ENCODE measurements around the gene DHCR7. TPM values are rescaled to one million over a fixed set of nuclear protein-coding genes. Genes with fewer than 3 reads are reported as not detected.

DHCR7 gene
- total and polyA plus RNA-seq, 2 experiments from 2014 or later: 84.0 to 166 TPM

DNA sequence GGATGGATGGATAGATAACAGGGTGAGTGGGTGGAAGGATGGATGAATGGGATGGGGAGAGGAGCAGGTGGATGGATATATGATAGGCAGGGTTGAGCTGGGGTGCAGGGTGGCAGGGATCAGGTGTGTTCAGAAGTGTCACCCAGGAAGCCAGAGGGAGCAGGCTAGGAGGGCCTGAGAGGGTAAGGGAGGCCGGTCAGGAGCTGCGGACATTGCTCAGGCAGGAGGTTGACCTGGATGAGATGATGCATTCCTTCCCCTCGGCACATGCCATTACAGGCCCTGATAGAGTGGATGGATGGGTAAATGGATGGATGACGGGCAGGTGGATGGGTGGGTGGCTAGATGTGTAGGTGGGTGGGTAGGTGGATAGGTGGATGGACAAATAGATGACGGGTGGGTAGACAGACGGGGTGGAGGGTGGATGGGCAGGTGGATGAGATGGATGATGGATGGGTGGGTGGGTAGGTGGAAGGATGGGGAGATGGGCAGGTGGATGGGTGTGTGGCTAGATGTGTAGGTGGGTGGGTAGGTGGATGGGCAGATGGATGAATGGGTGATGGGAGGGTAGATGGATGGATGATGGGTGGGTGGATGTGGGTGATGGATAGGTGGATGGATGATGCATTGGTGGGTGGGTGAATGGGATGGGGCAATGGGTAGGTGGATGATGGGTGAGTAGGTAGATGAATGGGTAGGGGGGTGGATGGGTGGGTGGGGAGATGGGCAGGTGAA lies 8.0 kb downstream of the DHCR7 start:
- no peak overlapping the region for H3K27ac Mint-ChIP-seq
- peaks cover 4% of the 10 kb centered on the region for H3K79me2 ChIP-seq (replicated peaks; ENCODE audit: insufficient read depth)
- H3F3A ChIP-seq (replicated peaks; ENCODE audit: low read depth): no peaks in the 10 kb centered on the region
- no peaks in the 10 kb centered on the region for H3K27me3 ChIP-seq (ENCODE audit: insufficient read depth)
- H4K20me1 ChIP-seq (replicated peaks; ENCODE audit: insufficient read depth): peaks cover 20% of the 10 kb centered on the region
- peaks cover 55% of the 10 kb centered on the region for H3K36me3 ChIP-seq (ENCODE audit: insufficient read depth)
- no peaks in the 10 kb centered on the region for H3K4me1 ChIP-seq (ENCODE audit: insufficient read depth)
- DNase-seq (ENCODE audit: low spot score) (no peak), ATAC-seq (no peak)
- H3K36me3 Mint-ChIP-seq (ENCODE audit: low read depth): peaks cover 85% of the 10 kb centered on the region
- H3K4me3 ChIP-seq: no peak overlapping the region
- TF ChIP-seq JUNB (IDR thresholded peaks at IDR 0.05; ENCODE audit: unreplicated experiment): no peak
- TF ChIP-seq NANOG (IDR thresholded peaks at IDR 0.05; ENCODE audit: borderline replicate concordance): no peak
- TF ChIP-seq EZH2phosphoT487 (IDR thresholded peaks at IDR 0.05; ENCODE audit: unreplicated experiment): no peak
- no peak for TF ChIP-seq ZNF114 (CRISPR knock-in tag; IDR thresholded peaks at IDR 0.05)
- TF ChIP-seq STAT1 (IDR thresholded peaks at IDR 0.05; ENCODE audit: unreplicated experiment): no peak
- no peak for TF ChIP-seq ZNF331 (CRISPR knock-in tag; IDR thresholded peaks at IDR 0.05; ENCODE audit: low read depth)
- H3K4me1 Mint-ChIP-seq: 0 out of 3 replicates have a peak, but pooled peaks cover 2% of the 10 kb centered on the region
- no peak overlapping the region for H3K4me2 ChIP-seq
- no peaks in the 10 kb centered on the region; the same call in 2 of the 3 replicates for H3K9me3 Mint-ChIP-seq
- H2AFZ ChIP-seq: no peak overlapping the region
- H3K27me3 Mint-ChIP-seq (ENCODE audit: insufficient read depth, low read depth, poor library complexity): peaks cover 2% of the 10 kb centered on the region
- no peak overlapping the region for H3K27ac ChIP-seq (ENCODE audit: low read depth)
- no peak overlapping the region for H3K4me3 Mint-ChIP-seq
- no peaks in the 10 kb centered on the region for H3K9me2 ChIP-seq (ENCODE audit: insufficient read depth)

DNA sequence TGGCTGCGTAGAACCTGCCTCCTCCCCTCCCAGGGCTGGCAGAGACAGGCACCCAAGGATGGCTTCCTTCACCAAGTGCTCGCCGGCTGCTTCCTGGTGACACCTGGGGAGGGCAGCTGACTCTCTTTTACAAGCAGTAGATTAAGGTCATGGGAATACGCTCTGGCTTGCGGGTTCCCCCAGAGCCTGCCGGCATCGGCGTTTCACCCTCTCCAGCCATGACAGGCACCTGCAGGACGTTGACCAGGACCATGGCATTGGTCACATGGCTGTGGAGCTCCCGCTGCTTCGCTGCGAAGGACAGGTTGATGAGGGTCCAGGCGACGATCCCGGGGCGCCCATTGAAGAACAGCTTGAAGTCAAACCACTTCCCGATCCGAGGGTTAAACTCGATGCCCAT lies 9.5 kb downstream of the DHCR7 start:
- Histone ChIP-seq H3K4me2 (no peak overlapping the region), H2AFZ (no peak overlapping the region), H3K27me3 (ENCODE audit: insufficient read depth) (no peaks in the 10 kb centered on the region), H3K79me2 (replicated peaks; ENCODE audit: insufficient read depth) (no peaks in the 10 kb centered on the region), H4K20me1 (replicated peaks; ENCODE audit: insufficient read depth) (peaks cover 20% of the 10 kb centered on the region), H3K4me1 (ENCODE audit: insufficient read depth) (no peaks in the 10 kb centered on the region), H3K4me3 (no peak overlapping the region), H3K9me2 (ENCODE audit: insufficient read depth) (no peaks in the 10 kb centered on the region), H3F3A (replicated peaks; ENCODE audit: low read depth) (no peaks in the 10 kb centered on the region), H3K36me3 (ENCODE audit: insufficient read depth) (peaks cover 43% of the 10 kb centered on the region), H3K27ac (ENCODE audit: low read depth) (no peak overlapping the region)
- no peak overlapping the region for H3K27ac Mint-ChIP-seq
- TF ChIP-seq CREB1 (CRISPR knock-in tag; IDR thresholded peaks at IDR 0.05; ENCODE audit: low read depth): no peak
- TF ChIP-seq, protein P1, sequence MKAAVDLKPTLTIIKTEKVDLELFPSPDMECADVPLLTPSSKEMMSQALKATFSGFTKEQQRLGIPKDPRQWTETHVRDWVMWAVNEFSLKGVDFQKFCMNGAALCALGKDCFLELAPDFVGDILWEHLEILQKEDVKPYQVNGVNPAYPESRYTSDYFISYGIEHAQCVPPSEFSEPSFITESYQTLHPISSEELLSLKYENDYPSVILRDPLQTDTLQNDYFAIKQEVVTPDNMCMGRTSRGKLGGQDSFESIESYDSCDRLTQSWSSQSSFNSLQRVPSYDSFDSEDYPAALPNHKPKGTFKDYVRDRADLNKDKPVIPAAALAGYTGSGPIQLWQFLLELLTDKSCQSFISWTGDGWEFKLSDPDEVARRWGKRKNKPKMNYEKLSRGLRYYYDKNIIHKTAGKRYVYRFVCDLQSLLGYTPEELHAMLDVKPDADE (IDR thresholded peaks at IDR 0.05): no peak
- TF ChIP-seq JUNB (IDR thresholded peaks at IDR 0.05; ENCODE audit: unreplicated experiment): no peak
- TF ChIP-seq STAT1 (IDR thresholded peaks at IDR 0.05; ENCODE audit: unreplicated experiment): no peak
- TF ChIP-seq POLR2AphosphoS5 (IDR thresholded peaks at IDR 0.05; ENCODE audit: low read depth): no peak
- TF ChIP-seq, protein P2, sequence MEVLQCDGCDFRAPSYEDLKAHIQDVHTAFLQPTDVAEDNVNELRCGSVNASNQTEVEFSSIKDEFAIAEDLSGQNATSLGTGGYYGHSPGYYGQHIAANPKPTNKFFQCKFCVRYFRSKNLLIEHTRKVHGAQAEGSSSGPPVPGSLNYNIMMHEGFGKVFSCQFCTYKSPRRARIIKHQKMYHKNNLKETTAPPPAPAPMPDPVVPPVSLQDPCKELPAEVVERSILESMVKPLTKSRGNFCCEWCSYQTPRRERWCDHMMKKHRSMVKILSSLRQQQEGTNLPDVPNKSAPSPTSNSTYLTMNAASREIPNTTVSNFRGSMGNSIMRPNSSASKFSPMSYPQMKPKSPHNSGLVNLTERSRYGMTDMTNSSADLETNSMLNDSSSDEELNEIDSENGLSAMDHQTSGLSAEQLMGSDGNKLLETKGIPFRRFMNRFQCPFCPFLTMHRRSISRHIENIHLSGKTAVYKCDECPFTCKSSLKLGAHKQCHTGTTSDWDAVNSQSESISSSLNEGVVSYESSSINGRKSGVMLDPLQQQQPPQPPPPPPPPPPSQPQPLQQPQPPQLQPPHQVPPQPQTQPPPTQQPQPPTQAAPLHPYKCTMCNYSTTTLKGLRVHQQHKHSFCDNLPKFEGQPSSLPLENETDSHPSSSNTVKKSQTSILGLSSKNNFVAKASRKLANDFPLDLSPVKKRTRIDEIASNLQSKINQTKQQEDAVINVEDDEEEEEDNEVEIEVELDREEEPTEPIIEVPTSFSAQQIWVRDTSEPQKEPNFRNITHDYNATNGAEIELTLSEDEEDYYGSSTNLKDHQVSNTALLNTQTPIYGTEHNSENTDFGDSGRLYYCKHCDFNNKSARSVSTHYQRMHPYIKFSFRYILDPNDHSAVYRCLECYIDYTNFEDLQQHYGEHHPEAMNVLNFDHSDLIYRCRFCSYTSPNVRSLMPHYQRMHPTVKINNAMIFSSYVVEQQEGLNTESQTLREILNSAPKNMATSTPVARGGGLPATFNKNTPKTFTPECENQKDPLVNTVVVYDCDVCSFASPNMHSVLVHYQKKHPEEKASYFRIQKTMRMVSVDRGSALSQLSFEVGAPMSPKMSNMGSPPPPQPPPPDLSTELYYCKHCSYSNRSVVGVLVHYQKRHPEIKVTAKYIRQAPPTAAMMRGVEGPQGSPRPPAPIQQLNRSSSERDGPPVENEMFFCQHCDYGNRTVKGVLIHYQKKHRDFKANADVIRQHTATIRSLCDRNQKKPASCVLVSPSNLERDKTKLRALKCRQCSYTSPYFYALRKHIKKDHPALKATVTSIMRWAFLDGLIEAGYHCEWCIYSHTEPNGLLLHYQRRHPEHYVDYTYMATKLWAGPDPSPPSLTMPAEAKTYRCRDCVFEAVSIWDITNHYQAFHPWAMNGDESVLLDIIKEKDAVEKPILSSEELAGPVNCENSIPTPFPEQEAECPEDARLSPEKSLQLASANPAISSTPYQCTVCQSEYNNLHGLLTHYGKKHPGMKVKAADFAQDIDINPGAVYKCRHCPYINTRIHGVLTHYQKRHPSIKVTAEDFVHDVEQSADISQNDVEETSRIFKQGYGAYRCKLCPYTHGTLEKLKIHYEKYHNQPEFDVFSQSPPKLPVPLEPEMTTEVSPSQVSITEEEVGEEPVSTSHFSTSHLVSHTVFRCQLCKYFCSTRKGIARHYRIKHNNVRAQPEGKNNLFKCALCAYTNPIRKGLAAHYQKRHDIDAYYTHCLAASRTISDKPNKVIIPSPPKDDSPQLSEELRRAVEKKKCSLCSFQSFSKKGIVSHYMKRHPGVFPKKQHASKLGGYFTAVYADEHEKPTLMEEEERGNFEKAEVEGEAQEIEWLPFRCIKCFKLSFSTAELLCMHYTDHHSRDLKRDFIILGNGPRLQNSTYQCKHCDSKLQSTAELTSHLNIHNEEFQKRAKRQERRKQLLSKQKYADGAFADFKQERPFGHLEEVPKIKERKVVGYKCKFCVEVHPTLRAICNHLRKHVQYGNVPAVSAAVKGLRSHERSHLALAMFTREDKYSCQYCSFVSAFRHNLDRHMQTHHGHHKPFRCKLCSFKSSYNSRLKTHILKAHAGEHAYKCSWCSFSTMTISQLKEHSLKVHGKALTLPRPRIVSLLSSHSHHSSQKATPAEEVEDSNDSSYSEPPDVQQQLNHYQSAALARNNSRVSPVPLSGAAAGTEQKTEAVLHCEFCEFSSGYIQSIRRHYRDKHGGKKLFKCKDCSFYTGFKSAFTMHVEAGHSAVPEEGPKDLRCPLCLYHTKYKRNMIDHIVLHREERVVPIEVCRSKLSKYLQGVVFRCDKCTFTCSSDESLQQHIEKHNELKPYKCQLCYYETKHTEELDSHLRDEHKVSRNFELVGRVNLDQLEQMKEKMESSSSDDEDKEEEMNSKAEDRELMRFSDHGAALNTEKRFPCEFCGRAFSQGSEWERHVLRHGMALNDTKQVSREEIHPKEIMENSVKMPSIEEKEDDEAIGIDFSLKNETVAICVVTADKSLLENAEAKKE (CRISPR knock-in tag; IDR thresholded peaks at IDR 0.05): no peak
- no peak for TF ChIP-seq EZH2phosphoT487 (IDR thresholded peaks at IDR 0.05; ENCODE audit: unreplicated experiment)
- TF ChIP-seq EZH2 (IDR thresholded peaks at IDR 0.05; ENCODE audit: low read depth, unreplicated experiment): no peak
- TF ChIP-seq, protein P3, sequence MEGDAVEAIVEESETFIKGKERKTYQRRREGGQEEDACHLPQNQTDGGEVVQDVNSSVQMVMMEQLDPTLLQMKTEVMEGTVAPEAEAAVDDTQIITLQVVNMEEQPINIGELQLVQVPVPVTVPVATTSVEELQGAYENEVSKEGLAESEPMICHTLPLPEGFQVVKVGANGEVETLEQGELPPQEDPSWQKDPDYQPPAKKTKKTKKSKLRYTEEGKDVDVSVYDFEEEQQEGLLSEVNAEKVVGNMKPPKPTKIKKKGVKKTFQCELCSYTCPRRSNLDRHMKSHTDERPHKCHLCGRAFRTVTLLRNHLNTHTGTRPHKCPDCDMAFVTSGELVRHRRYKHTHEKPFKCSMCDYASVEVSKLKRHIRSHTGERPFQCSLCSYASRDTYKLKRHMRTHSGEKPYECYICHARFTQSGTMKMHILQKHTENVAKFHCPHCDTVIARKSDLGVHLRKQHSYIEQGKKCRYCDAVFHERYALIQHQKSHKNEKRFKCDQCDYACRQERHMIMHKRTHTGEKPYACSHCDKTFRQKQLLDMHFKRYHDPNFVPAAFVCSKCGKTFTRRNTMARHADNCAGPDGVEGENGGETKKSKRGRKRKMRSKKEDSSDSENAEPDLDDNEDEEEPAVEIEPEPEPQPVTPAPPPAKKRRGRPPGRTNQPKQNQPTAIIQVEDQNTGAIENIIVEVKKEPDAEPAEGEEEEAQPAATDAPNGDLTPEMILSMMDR (conservative IDR thresholded peaks at IDR 0.05; ENCODE audit: low read depth in 2 of 2): no peak
- TF ChIP-seq ZNF331 (CRISPR knock-in tag; IDR thresholded peaks at IDR 0.05; ENCODE audit: low read depth): no peak
- no peak for TF ChIP-seq NANOG (IDR thresholded peaks at IDR 0.05; ENCODE audit: borderline replicate concordance)
- H3K4me1 Mint-ChIP-seq: no peaks in the 10 kb centered on the region
- ATAC-seq: no peak
- H3K4me3 Mint-ChIP-seq: no peak overlapping the region
- H3K36me3 Mint-ChIP-seq (ENCODE audit: low read depth): peaks cover 79% of the 10 kb centered on the region
- H3K27me3 Mint-ChIP-seq (ENCODE audit: insufficient read depth, low read depth, poor library complexity): no peaks in the 10 kb centered on the region
- no peak for DNase-seq (ENCODE audit: low spot score)
- no peaks in the 10 kb centered on the region; the same call in 2 of the 3 replicates for H3K9me3 Mint-ChIP-seq

Measured in GM23338 (cell line).